Measurements from ENCODE around the gene RAPGEF4. TPM values are rescaled to one million over a fixed set of nuclear protein-coding genes. Genes with fewer than 3 reads are reported as not detected.

Gene RAPGEF4
- total RNA-seq, 1 experiment from 2014 or later = 0.62 TPM

DNA sequence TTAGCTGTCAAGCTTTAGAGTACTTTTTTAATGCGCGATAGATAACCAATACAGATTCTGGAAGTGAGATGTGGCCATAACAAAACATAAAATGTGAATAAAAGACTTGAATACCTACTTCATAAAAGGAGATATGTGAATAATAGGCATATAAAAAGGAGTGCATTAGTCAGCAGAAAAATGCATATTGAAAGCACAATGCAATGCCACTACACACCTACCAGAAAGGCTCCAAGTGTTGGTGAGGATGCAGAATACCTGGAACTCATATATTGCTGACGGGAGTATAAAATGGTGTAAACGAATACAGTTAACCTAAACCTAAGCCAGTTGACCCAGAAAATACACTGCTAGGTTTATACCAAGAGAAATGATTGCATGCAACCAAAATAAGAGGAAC lies 10.9 kb upstream of the RAPGEF4 start:
- no peak for ATAC-seq
- Histone ChIP-seq H3K9me3 (ENCODE audit: control insufficient read depth, insufficient read depth, low read depth, low read length) (no peaks in the 10 kb centered on the region), H3K4me3 (ENCODE audit: low read depth in 2 of 2, low read length in 2 of 2) (no peak overlapping the region), H3K27me3 (ENCODE audit: control insufficient read depth, insufficient read depth, low read length) (0 out of 2 replicates have a peak, but pooled peaks cover 4% of the 10 kb centered on the region), H3K27ac (ENCODE audit: low read length) (no peak overlapping the region), H3K36me3 (ENCODE audit: control insufficient read depth, insufficient read depth, low read length) (no peaks in the 10 kb centered on the region), H3K4me1 (ENCODE audit: control insufficient read depth, insufficient read depth, low read length) (no peaks in the 10 kb centered on the region)
- TF ChIP-seq POLR2AphosphoS5 (IDR thresholded peaks at IDR 0.05; ENCODE audit: low read depth, low read length) = no peak
- TF ChIP-seq SIN3A (IDR thresholded peaks at IDR 0.05; ENCODE audit: borderline replicate concordance, insufficient read depth, low read depth, low read length) = no peak
- TF ChIP-seq TCF7L2 (IDR thresholded peaks at IDR 0.05; ENCODE audit: low read depth, low read length) = no peak
- TF ChIP-seq, protein P1, sequence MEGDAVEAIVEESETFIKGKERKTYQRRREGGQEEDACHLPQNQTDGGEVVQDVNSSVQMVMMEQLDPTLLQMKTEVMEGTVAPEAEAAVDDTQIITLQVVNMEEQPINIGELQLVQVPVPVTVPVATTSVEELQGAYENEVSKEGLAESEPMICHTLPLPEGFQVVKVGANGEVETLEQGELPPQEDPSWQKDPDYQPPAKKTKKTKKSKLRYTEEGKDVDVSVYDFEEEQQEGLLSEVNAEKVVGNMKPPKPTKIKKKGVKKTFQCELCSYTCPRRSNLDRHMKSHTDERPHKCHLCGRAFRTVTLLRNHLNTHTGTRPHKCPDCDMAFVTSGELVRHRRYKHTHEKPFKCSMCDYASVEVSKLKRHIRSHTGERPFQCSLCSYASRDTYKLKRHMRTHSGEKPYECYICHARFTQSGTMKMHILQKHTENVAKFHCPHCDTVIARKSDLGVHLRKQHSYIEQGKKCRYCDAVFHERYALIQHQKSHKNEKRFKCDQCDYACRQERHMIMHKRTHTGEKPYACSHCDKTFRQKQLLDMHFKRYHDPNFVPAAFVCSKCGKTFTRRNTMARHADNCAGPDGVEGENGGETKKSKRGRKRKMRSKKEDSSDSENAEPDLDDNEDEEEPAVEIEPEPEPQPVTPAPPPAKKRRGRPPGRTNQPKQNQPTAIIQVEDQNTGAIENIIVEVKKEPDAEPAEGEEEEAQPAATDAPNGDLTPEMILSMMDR (IDR thresholded peaks at IDR 0.05) = no peak
- TF ChIP-seq, protein P2, sequence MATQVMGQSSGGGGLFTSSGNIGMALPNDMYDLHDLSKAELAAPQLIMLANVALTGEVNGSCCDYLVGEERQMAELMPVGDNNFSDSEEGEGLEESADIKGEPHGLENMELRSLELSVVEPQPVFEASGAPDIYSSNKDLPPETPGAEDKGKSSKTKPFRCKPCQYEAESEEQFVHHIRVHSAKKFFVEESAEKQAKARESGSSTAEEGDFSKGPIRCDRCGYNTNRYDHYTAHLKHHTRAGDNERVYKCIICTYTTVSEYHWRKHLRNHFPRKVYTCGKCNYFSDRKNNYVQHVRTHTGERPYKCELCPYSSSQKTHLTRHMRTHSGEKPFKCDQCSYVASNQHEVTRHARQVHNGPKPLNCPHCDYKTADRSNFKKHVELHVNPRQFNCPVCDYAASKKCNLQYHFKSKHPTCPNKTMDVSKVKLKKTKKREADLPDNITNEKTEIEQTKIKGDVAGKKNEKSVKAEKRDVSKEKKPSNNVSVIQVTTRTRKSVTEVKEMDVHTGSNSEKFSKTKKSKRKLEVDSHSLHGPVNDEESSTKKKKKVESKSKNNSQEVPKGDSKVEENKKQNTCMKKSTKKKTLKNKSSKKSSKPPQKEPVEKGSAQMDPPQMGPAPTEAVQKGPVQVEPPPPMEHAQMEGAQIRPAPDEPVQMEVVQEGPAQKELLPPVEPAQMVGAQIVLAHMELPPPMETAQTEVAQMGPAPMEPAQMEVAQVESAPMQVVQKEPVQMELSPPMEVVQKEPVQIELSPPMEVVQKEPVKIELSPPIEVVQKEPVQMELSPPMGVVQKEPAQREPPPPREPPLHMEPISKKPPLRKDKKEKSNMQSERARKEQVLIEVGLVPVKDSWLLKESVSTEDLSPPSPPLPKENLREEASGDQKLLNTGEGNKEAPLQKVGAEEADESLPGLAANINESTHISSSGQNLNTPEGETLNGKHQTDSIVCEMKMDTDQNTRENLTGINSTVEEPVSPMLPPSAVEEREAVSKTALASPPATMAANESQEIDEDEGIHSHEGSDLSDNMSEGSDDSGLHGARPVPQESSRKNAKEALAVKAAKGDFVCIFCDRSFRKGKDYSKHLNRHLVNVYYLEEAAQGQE (IDR thresholded peaks at IDR 0.05; ENCODE audit: insufficient read depth in 1 of 2, low read depth in 2 of 2, low read length in 1 of 2) = no peak
- no TSS peak for BruUV-seq (replicated peaks)
- in situ Hi-C loops (cut with HindIII; ENCODE audit: low pct_unique_long_range_greater_than_20kb, low sequenced_read_pairs) = no loop called here
- CTCF ChIA-PET = no interaction called here
- intact Hi-C loops (cut with micrococcal nuclease; ENCODE audit: unreplicated experiment) = no loop called here
- DNase-seq (ENCODE audit: low read depth, low spot score) = no peak
- POLR2A ChIA-PET = no interaction called here

DNA sequence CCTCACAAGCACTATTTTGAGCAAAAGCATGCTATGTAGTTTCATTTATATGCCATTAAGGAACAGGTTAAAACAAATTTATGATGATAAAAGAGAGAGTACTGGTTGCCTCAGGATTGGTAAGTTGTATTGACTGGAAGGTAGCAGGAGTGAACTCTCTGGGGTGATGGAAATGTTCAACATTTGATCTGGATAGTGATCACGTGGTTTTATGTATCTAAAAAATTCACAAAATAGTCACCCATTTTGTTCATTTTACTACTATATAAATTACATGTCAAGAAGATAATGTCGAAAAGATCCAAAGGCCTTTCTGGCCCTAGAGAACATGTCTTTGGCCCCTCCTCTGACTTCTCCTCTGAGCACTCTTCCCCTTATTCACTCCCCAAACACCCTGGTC lies 10.4 kb upstream of the RAPGEF4 start:
- DNase-seq (ENCODE audit: low read depth, low spot score) = no peak
- ChIA-PET CTCF (no interaction called here), POLR2A (no interaction called here)
- H3K9me3 ChIP-seq (ENCODE audit: control insufficient read depth, insufficient read depth, low read depth, low read length) = no peaks in the 10 kb centered on the region
- H3K4me3 ChIP-seq (ENCODE audit: low read depth in 2 of 2, low read length in 2 of 2) = no peak overlapping the region
- no peak for ATAC-seq
- H3K4me1 ChIP-seq (ENCODE audit: control insufficient read depth, insufficient read depth, low read length) = no peaks in the 10 kb centered on the region
- 0 out of 2 replicates have a peak, but pooled peaks cover 4% of the 10 kb centered on the region for H3K27me3 ChIP-seq (ENCODE audit: control insufficient read depth, insufficient read depth, low read length)
- TF ChIP-seq TCF7L2 (IDR thresholded peaks at IDR 0.05; ENCODE audit: low read depth, low read length) = no peak
- TF ChIP-seq, protein P2 (IDR thresholded peaks at IDR 0.05; ENCODE audit: insufficient read depth in 1 of 2, low read depth in 2 of 2, low read length in 1 of 2) = no peak
- TF ChIP-seq POLR2AphosphoS5 (IDR thresholded peaks at IDR 0.05; ENCODE audit: low read depth, low read length) = no peak
- TF ChIP-seq SIN3A (IDR thresholded peaks at IDR 0.05; ENCODE audit: borderline replicate concordance, insufficient read depth, low read depth, low read length) = no peak
- TF ChIP-seq, protein P1 (IDR thresholded peaks at IDR 0.05) = no peak
- no peak overlapping the region for H3K27ac ChIP-seq (ENCODE audit: low read length)
- in situ Hi-C loops (cut with HindIII; ENCODE audit: low pct_unique_long_range_greater_than_20kb, low sequenced_read_pairs) = no loop called here
- BruUV-seq (replicated peaks) = no TSS peak
- no peaks in the 10 kb centered on the region for H3K36me3 ChIP-seq (ENCODE audit: control insufficient read depth, insufficient read depth, low read length)
- intact Hi-C loops (cut with micrococcal nuclease; ENCODE audit: unreplicated experiment) = no loop called here

Data from Panc1 (cell line).